NCI-H446 treated with DMSO at 0.1 percent for 48 hours (cell line): ENCODE results near the gene KCNIP1.
"Not testable (repeated sequence)": the region's sequence is repeated elsewhere in the genome, so short reads cannot be mapped to it uniquely, and the experiment has no call there.

ENCODE experiments used
- DNase-seq: peaks from one replicate; lab custom pipeline; 2025; lab: John Stamatoyannopoulos, UW

Gene KCNIP1

DNA sequence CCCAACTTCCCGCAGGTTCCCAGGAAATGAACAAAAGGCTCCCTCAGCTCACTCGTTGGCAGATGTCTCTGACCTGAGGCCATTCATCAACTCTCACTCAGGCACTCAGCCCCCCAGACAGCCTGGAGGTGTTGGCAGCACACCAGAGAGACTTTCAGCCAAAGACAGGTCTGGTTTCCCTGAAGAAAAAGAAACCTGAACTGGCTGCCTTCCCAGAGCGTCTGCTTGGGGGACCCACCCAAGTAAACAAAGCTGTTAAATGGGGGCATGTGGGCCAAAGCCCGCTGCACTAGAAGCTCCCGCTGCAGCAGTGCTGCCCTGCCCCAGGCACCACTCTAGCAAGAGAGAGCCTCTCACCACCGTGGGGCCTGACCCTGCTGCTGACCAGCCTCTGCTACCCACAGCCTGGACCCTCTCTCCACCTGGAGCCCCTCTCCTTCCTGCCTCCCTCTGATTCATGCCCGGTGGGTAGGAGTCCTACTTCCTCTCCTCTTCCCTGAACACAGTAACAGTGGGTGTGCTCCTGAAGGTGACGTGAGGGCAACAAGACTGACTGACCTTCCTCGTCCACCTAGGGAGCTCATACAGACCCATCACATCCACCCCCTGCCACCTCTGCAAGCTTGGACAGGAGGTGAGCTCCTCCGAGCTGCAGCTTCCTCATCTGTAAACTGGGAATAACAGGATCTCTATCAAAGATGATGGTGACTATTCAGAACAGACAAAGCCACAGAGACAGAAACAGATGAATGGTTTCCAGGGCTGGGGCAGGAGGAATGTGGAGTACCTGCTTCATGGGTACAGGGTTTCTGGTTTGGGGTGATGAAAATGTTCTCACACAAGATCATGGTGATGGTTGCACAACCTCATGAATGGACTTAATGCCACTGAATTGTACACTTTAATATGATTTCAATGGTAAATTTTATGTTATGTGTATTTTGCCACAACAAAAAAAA, 248.7 kb downstream of the KCNIP1 start:
- DNase-seq = peak; percentile 95

DNA sequence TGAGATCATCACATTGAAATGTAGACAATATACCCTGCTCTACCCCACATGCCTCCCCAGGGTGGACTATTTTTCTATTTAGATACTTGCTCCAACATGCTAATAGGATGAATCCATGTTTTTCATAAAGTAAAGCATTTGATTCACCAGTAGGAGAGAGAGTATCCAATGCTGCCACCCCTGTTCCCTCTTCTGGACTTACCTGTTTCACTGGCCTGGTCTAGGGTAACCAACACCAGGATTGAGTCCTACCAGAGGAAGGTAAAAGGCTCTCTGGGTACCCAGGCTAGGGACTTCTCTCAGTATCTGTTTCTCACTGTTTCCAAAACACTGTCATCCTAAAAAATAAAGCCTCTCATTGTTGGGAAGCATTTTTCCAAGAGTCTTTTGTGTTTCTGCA, 249.5 kb downstream of the KCNIP1 start:
- DNase-seq = no peak

DNA sequence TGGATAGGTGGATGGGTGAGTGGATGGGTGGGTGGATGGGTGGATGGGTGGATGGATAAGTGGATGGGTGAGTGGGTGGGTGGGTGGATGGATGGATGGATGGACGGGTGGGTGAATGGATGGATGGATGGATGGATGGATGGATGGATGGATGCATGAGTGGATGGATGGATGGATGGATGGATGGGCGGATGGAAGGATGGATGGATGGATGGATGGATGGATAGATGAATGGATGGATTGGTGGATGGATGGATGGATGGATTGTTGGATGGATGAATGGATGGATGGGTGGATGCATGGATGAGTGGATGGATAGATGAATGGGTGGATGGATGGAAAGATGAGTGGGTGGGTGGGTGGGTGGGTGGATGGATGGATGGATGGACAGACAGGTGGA, 250.7 kb downstream of the KCNIP1 start:
- not testable (repeated sequence) for DNase-seq

DNA sequence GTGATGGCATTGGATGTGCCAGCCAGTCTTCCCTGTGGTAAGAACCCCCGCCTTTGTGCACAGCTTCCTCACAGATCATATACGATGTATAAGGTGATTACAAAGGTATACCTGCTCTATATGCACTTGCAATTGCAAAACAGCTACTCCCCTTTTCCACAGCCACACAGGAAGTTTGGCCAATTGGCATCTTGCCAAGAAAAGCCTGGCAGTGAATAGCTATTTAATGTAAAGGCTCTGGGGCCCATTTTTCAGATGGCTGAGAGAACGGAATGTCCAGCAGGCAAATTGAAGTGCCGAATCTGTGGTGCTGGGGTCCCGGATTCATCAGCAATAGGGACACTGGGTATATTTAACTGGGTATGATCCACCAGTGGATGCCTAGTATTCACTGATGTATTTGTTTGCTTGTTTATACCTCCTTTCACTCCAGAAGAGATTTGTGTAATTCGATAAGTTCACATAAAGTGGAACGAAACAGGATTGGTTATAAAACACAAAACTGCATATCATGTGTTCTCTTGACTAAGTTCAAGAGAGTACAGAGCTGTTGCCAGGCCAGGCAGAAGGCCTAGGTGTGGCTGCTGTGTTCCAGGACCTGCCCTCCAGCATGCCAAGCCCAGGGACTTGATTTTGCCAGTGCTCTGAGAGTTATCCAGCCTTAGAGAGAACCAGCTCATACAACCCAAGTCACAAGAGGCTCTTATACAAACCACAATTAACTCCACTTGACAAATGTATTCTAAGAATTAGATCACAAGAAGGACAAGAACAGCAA, 252.0 kb downstream of the KCNIP1 start:
- peak; percentile 5 for DNase-seq

DNA sequence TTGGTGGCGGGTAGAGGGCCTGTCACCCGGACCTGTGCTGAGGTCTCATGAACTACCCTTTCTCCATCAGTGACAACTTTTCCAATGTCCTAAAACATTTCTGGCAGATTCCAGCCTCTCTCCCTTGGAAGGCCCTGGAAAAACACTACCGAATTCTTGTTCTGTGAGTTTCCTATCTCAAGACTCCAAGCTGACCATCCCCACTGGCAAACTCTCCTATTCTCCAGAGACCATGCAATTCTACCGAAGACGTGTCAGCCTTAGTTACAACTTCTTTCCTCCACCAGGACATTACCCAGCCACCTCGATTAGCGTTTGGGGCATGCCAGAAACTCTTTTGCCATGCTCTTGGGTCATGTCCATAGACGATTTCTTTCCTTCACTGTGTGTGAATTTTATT, 252.9 kb downstream of the KCNIP1 start:
- no peak for DNase-seq

DNA sequence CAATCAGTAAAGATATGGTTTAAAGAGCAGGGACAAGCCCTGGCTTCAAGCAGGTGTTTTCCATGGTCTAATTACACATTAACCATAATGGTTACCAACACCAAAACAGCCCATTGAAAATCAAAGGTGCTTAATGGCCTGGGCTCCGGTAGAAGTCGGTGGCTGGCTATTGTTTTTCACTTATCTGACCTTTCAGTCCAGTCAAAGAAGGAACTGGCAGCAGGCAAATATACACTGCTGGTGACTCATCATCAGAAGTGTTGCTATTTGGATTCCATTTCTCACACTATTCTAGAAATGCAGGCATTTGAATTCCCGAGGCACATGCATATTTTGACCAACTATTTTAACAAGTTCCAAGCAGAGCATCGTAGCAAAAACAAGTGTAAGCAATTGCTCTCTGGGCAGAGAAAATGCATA, 253.4 kb downstream of the KCNIP1 start:
- DNase-seq = no peak

DNA sequence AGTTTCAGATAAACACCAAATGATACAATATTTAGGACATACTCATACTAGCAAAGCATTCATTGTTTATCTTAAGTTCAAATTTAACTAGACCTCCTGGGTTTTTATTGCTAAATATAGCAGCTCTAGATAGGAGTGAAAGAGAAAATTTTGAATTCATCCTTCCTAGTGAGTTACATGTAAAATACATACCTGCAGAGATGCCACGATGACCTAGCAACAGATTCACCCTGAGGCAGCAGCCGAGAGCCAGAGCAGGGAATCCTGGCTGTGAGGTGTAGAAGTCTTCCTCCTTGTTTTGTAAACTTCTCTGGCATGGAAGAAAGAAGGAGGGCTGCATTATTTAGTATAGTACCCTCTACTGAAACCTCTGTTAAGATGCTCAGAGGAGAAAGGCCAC, 253.8 kb downstream of the KCNIP1 start:
- no peak for DNase-seq

DNA sequence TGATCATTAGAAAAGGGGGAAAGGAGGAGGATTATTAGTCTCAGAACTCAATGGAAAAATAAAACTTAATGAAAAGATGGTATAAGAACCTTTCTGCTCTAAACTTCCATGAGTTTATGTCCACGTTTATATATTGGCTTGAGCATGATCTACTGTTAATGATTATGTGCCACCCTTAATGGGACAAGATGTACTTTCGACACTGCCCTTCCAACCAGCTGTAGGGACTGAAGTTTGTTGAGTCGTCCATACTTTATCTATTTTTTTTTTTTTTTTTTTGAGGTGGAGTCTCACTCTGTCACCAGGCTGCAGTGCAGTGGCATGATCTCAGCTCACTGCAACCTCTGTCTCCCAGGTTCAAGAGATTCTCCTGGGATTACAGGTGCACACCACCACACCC, 254.7 kb downstream of the KCNIP1 start:
- DNase-seq = no peak

DNA sequence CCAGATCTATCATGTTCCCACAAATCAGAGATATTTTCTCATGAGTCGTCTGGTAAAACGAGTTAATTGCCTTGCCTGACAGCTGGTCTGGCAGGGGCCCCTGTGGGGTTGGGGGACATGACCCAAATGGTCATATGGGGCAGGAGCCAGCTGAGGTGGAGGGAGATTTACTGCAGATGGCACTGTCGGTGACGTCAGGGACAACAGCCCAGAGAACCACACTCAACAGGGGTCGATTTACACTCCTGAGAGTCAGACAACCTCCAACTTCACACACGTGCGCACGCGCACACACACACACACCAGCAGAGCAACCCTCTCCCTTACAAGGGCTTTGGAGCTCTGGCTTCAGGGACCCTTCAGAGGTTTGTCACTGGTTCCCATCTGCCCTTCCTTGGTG, 256.3 kb downstream of the KCNIP1 start:
- peak; percentile 41 for DNase-seq

DNA sequence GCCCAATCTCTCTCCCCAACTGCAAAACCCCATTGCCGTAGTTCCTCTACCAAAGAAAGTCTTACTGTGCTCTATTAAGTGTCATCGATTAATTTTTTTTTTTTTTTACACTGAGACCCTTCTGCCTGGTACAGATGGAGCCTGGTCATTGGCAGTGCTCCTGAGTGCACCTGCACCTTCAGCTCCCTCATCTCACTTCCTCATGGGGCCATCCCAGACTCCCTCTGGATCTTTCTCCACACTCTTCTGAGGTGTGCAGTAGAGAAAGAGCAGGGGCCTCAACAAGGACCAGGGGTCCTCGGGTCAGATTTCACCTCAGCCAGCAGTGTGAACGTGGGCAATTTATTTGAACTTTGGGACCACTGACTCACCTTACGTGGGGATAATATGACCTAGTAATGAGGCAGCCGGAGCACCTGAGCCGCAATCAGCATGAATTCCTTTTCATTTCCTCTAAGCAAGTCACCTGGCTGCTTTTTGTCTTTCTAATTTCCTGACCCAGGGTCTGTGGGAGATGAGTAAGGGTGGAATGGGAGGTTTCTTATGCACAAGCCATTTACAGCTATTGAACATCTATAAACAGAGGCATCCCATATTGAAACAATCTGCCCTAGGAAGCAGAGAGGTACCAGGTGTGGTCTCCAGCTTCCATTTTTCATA, 257.4 kb downstream of the KCNIP1 start:
- DNase-seq = no peak

DNA sequence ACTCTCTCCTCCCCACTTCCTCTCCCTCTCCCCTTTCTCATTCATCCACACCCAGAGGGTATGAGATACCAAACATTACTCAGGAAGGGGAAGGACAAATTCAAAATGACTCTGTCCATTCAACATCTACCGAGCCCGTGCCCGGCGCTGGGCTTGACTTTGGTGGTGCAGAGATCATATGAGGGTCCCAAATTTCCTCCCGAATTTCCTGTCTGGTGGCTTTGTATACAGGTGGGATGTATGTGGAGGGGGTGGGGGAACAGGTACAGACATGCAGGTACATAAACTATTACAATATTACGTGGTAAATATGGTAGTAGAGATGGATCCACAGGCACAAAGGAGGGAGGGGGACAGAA, 257.9 kb downstream of the KCNIP1 start:
- no peak for DNase-seq

DNA sequence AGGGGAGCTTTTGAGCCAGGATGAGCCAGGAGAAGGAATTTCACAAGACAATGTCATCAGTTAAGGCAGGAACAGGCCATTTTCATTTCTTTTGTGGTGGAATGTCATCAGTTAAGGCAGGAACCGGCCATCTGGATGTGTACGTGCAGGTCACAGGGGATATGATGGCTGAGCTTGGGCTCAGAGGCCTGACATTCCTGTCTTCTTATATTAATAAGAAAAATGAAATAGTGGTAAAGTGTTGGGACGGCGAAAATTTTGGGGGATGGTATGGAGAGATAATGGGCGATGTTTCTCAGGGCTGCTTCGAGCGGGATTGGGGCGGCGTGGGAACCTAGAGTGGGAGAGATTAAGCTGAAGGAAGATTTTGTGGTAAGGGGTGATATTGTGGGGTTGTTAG, 258.5 kb downstream of the KCNIP1 start:
- not testable (repeated sequence) for DNase-seq

DNA sequence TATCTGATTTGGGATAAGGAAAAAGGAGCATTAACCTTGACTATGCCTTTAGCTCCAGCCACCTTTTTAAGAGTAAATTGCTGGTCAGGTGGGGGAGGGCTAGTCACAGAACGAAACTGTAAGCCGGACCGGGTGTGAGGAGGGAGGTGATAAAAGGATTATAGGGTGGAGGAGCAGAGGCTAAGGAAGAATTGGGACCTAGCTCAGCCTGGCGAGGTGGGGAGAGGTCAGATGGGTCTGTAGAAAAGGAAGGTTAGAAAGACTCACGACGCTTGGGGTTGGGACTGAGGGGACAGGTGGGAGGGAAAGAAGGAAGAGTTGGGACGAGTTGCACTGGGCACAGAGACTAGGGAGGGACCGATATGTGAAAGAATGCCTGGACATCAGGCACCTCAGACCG, 262.0 kb downstream of the KCNIP1 start:
- DNase-seq = not testable (repeated sequence)

DNA sequence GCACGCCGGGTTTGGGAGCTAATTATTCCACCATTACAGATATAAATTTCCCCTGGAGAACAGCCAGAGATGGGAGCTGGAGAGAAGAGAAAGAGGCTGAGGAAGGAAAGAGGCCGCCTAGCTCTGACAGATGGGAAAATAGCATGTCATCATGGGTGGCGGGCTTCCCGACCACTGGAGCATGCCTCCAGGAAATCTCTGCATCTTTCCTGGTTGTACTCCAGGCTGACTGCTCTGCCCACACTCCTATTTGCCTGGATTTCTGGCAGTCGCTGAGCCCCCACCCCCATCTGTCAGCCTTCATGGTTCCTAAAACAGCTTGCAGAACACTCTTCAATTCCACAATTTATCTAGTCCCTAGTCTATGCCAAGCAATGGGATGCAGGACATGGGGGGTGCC, 265.4 kb downstream of the KCNIP1 start:
- DNase-seq = peak; percentile 98

DNA sequence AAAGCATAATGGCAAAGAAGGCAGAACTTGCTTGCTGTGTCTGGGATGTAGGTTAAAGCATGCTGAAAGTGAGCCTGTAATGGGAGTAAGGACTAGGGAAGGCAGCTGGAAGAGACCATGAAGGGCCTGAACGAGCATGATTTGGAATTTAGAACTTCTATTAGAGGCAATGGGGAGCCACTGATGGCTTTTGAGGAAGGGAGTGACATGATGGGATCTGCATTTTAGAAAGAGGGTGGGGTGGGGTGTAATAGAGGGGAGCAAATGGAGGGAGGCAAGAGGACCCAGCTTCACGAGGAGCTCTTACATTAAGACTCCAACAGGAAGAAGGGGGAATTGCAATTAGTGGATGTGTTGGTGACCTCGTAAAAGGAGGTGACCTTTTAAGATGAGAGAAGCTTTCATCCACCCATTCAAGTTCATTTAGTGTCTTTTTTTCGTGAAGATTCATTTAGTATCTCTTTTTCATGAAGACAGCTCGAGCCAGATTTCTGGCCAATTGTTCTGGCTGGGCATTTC, 266.1 kb downstream of the KCNIP1 start:
- no peak for DNase-seq

DNA sequence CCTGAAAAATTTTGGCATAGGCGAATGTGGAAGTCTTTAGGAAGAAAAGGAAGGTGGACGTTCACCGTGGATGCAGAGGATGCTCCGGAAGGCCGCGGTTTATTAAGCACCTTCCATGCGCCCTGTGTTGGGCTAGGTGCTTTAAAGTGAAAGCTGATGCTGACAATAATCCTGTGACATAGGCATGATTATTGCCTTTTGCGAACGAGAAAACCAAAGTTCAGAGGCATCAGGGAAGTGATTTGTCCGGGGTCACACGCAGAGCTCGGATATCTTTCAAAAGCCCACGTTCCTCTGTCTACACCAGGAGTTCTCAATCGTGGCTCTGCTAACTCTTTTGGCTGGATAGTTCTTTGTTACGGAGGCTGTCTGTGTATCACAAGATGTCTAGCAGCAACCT, 267.7 kb downstream of the KCNIP1 start:
- DNase-seq = no peak

DNA sequence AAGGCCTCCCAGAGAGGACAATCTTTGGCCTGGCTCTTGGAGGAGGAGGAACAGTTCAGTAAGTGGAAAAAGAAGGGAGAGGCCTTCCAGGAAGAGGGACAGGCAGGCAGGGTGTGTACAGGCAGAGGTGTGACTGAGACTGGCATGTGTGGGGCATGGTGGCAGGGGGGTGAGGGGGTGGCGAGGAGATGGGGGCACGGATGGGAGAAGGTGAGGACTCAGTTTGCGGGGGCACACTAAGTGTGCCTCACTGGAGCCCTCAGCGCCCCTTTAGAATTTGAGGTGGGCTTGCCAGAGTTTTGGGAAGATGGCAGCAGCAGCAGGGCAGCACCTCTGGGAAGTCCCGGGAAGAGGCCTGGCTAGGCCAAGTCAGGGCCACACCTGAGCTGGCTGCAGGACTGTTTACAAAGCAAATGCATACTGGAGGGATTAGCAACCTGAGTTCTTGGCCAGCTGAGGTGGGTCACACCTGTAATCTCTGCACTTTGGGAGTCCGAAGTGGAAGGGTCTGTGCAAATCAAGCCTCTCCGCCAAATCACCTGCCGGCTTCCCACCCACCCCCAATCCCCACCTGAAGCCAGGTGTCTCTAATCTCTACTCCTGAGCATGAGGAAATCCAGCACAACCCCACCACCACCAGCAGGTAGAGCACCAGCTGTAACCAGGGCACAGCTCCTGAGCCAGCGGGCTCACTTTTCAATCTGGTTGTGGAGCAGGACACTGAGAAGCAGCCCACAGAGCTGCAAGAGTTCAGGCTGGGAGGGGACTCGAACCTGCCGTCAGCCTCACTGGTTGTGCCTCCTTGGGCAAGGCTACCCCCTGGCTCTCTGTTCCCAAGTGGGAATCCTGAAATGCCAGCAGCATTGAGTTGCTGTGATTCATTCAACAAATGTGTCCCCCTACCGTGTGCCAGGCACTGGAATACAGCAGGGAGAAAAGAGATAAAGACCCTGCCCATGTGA, 269.5 kb downstream of the KCNIP1 start:
- no peak for DNase-seq

DNA sequence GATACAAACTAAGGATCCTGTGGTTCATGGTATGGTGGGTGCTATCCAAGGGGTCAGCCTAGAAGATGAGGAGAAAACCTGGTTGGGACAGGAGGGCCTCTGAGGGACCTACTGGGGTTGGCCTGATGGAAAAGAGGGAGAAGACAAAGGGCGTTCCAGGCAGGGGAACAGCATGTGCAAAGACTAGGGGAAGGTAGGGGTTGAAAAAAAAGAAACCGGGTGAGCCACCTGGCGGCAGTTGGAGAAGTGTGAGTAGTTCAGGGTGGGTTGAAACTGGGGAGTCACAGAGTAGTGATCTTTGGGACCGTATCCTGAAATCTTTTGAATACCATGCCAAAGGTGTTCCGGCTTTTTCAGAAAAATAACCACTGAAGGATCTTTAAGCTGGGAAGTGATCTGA, 271.0 kb downstream of the KCNIP1 start:
- DNase-seq = no peak

DNA sequence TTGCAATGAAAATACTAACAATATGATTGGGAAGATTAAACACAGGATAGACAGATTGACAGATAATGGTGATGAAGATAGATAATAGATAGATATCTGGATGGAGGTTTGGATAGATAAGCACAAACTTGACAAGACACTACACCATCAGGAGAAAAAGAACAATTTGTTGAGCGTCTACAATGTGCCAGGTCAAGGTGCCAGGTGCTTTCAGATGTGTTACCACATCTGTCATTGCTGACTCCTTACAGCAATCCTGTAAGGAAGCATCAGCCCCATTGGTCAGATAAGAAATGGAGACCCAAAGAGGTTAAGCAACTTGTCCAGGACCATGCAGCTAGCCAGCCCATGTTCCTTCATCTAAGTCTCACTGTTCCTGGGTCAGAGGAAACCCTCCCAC, 278.1 kb downstream of the KCNIP1 start:
- DNase-seq = no peak

DNA sequence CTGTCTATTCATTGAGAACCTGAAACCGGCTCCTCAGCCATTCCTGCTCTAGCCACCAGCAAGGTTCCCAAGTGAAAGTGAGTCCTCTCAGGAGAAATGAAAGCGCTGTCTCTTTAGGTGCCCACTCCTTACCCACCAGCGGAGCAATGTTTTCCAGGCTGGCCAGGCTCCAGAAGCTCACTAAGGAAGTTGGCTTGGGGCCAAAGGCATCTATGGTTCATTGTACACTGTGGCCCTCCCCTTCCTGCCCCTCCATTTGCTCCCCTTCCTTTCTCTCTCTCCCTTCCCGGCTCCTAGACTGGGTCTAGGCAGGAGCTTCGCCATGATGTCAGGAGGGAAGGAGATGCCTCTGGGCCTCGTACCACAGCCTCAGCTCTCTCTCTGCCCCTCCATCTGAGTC, 278.6 kb downstream of the KCNIP1 start:
- DNase-seq = peak; percentile 34
